Measurements from ENCODE around the gene GPR25. TPM values are rescaled to one million over a fixed set of nuclear protein-coding genes. Genes with fewer than 3 reads are reported as not detected.

The GPR25 gene
- polyA plus RNA-seq, 1 donor (not counting 4 experiments of a cell fraction or from before 2014, with no cell fraction given) = not detected

GRCh38 chr1:200856716-200857357, 15.9 kb upstream of the GPR25 start:
- no peaks in the 10 kb centered on the region for H3K9me1 ChIP-seq (ENCODE audit: control insufficient read depth, extremely low read depth, insufficient read depth, low read length)
- dilution Hi-C loops (cut with MboI; ENCODE audit: extremely low pct_ligation_motif_present, low sequenced_read_pairs) = no loop called here
- no peak overlapping the region for H3K9ac ChIP-seq (ENCODE audit: control insufficient read depth, extremely low read depth, insufficient read depth, low read length)
- TF ChIP-seq EZH2 (IDR thresholded peaks at IDR 0.05; ENCODE audit: low read length) = no peak
- TF ChIP-seq CTCF (optimal IDR thresholded peaks at IDR 0.05 in 1 of 3, IDR thresholded peaks at IDR 0.05 in 1 of 3, conservative IDR thresholded peaks at IDR 0.05 in 1 of 3; ENCODE audit: extremely low read depth in 1 of 3, insufficient read depth in 2 of 3, low read length in 3 of 3) = no peak
- no peaks in the 10 kb centered on the region for H3K27me3 ChIP-seq (ENCODE audit: control insufficient read depth, extremely low read depth, insufficient read depth, low read length)
- peaks cover 20 to 28% of the 10 kb centered on the region in 2 experiments for H3K36me3 ChIP-seq (ENCODE audit: control insufficient read depth in 2 of 2, extremely low read depth in 1 of 2, insufficient read depth in 2 of 2, low read length in 2 of 2)
- H4K20me1 ChIP-seq (ENCODE audit: control insufficient read depth, extremely low read depth, insufficient read depth, low read length) = no peaks in the 10 kb centered on the region
- H2AFZ ChIP-seq (ENCODE audit: control insufficient read depth, low read length) = no peak overlapping the region
- H3K27ac ChIP-seq (ENCODE audit: control insufficient read depth, insufficient read depth, low read length) = no peak overlapping the region
- no peaks in the 10 kb centered on the region for H3K9me3 ChIP-seq (ENCODE audit: control insufficient read depth, low read depth, low read length)
- no peaks in the 10 kb centered on the region for H3K79me2 ChIP-seq (ENCODE audit: control insufficient read depth, insufficient read depth, low read length)
- FAIRE-seq (no peak), DNase-seq (ENCODE audit: low read depth, low spot score) (no peak)
- no peak overlapping the region for H3K4me3 ChIP-seq (ENCODE audit: control insufficient read depth in 2 of 3, extremely low read depth in 1 of 3, insufficient read depth in 2 of 3, low read depth in 1 of 3, low read length in 3 of 3)
- H3K4me2 ChIP-seq (ENCODE audit: control insufficient read depth, extremely low read depth, insufficient read depth, low read depth, low read length) = no peak overlapping the region
- H3K4me1 ChIP-seq (ENCODE audit: control insufficient read depth, extremely low read depth, insufficient read depth, low read length) = no peaks in the 10 kb centered on the region

GRCh38 chr1:200857804-200858203, 15.0 kb upstream of the GPR25 start:
- H3K36me3 ChIP-seq (ENCODE audit: control insufficient read depth in 2 of 2, extremely low read depth in 1 of 2, insufficient read depth in 2 of 2, low read length in 2 of 2) = peaks cover 17 to 22% of the 10 kb centered on the region in 2 experiments

More at GRCh38 chr1:200857804-200858203, 15.0 kb upstream of the GPR25 start:
- dilution Hi-C loops (cut with MboI; ENCODE audit: extremely low pct_ligation_motif_present, low sequenced_read_pairs) = no loop called here
- Histone ChIP-seq H3K27me3 (ENCODE audit: control insufficient read depth, extremely low read depth, insufficient read depth, low read length) (no peaks in the 10 kb centered on the region), H4K20me1 (ENCODE audit: control insufficient read depth, extremely low read depth, insufficient read depth, low read length) (no peaks in the 10 kb centered on the region), H3K9me1 (ENCODE audit: control insufficient read depth, extremely low read depth, insufficient read depth, low read length) (no peaks in the 10 kb centered on the region), H3K4me2 (ENCODE audit: control insufficient read depth, extremely low read depth, insufficient read depth, low read depth, low read length) (no peak overlapping the region), H3K79me2 (ENCODE audit: control insufficient read depth, insufficient read depth, low read length) (no peaks in the 10 kb centered on the region), H3K4me1 (ENCODE audit: control insufficient read depth, extremely low read depth, insufficient read depth, low read length) (no peaks in the 10 kb centered on the region), H2AFZ (ENCODE audit: control insufficient read depth, low read length) (no peak overlapping the region), H3K27ac (ENCODE audit: control insufficient read depth, insufficient read depth, low read length) (no peak overlapping the region), H3K4me3 (ENCODE audit: control insufficient read depth in 2 of 3, extremely low read depth in 1 of 3, insufficient read depth in 2 of 3, low read depth in 1 of 3, low read length in 3 of 3) (no peak overlapping the region), H3K9ac (ENCODE audit: control insufficient read depth, extremely low read depth, insufficient read depth, low read length) (no peak overlapping the region), H3K9me3 (ENCODE audit: control insufficient read depth, low read depth, low read length) (no peaks in the 10 kb centered on the region)
- TF ChIP-seq EZH2 (IDR thresholded peaks at IDR 0.05; ENCODE audit: low read length) = no peak
- TF ChIP-seq CTCF (optimal IDR thresholded peaks at IDR 0.05 in 1 of 3, IDR thresholded peaks at IDR 0.05 in 1 of 3, conservative IDR thresholded peaks at IDR 0.05 in 1 of 3; ENCODE audit: extremely low read depth in 1 of 3, insufficient read depth in 2 of 3, low read length in 3 of 3) = no peak
- FAIRE-seq (no peak), DNase-seq (ENCODE audit: low read depth, low spot score) (no peak)

Measured in keratinocyte (primary cell).